Measurements from ENCODE around the gene RFX4. TPM values are rescaled to one million over a fixed set of nuclear protein-coding genes. Genes with fewer than 3 reads are reported as not detected.

The RFX4 gene
- total and polyA plus RNA-seq, 7 donors, result 0.56 TPM; not detected in 6

GRCh38 chr12:106773286-106774004, 190.6 kb downstream of the RFX4 start:
- H3K27ac ChIP-seq, result peak overlapping the region; percentile 98
- H3K36me3 ChIP-seq (ENCODE audit: insufficient read depth in 1 of 2, low read depth in 1 of 2), result peaks cover 0 to 5% of the 10 kb centered on the region in 2 donors
- DNase-seq (no peak), ATAC-seq (no peak)
- intact Hi-C loops (cut with DNase I), result no loop called here
- no peak for TF ChIP-seq CTCF (IDR thresholded peaks at IDR 0.05)
- 35 to 39% (median 35%) methylated on average over 25 of the region's 25 CpGs for WGBS, 3 donors
- H3K4me1 ChIP-seq, result peaks cover 15% of the 10 kb centered on the region
- no peaks in the 10 kb centered on the region for H3K9me3 ChIP-seq
- peak overlapping the region; percentile 77 for H3K4me3 ChIP-seq
- H3K27me3 ChIP-seq (ENCODE audit: insufficient read depth in 3 of 3, low read length in 2 of 3), result no peaks in the 10 kb centered on the region

GRCh38 chr12:106774005-106774807, 191.4 kb downstream of the RFX4 start, which contains the start of gene RIC8B:
TSS of gene RIC8B (plus strand) at chr12:106774682. CDS start at chr12:106774746, 64 bp downstream.
- H3K4me1 ChIP-seq, result peaks cover 21% of the 10 kb centered on the region
- intact Hi-C loops (cut with DNase I), result no loop called here
- H3K27ac ChIP-seq, result peak within 1 kb of the TSS; percentile 98
- no peak for TF ChIP-seq CTCF (IDR thresholded peaks at IDR 0.05)
- 0 to 1% (median 1%) methylated on average over 50 to 66 of the region's 66 CpGs for WGBS, 3 donors
- DNase-seq (peak; percentile 94 to 96), ATAC-seq (peak; percentile 96 to 97 (median 96))
- H3K4me3 ChIP-seq, result peak within 1 kb of the TSS; percentile 77
- H3K27me3 ChIP-seq (ENCODE audit: insufficient read depth in 3 of 3, low read length in 2 of 3), result no peaks in the 10 kb centered on the region
- no peaks in the 10 kb centered on the region for H3K9me3 ChIP-seq
- peaks cover 0 to 5% of the 10 kb centered on the region in 2 donors for H3K36me3 ChIP-seq (ENCODE audit: insufficient read depth in 1 of 2, low read depth in 1 of 2)

- DNase-seq (no peak), ATAC-seq (no peak)
- Histone ChIP-seq H3K4me1 (peaks cover 28% of the 10 kb centered on the region), H3K4me3 (peak overlapping the region; percentile 77), H3K27ac (peak overlapping the region; percentile 98), H3K36me3 (ENCODE audit: insufficient read depth in 1 of 2, low read depth in 1 of 2) (peaks cover 0 to 5% of the 10 kb centered on the region in 2 donors), H3K9me3 (no peaks in the 10 kb centered on the region), H3K27me3 (ENCODE audit: insufficient read depth in 3 of 3, low read length in 2 of 3) (no peaks in the 10 kb centered on the region)
- intact Hi-C loops (cut with DNase I), result no loop called here
- WGBS, 3 donors, result 6% methylated on average over 26 to 29 of the region's 29 CpGs
- TF ChIP-seq CTCF (IDR thresholded peaks at IDR 0.05), result no peak
Measured at GRCh38 chr12:106774808-106775524, 192.2 kb downstream of the RFX4 start.

GRCh38 chr12:106776897-106777296, 194.1 kb downstream of the RFX4 start:
- no peak for DNase-seq
- no peak overlapping the region for H3K27ac ChIP-seq
- H3K27me3 ChIP-seq (ENCODE audit: insufficient read depth in 3 of 3, low read length in 2 of 3), result no peaks in the 10 kb centered on the region
- 89 to 93% (median 90%) methylated on average over 5 of the region's 5 CpGs for WGBS, 3 donors
- H3K4me3 ChIP-seq, result no peak overlapping the region
- TF ChIP-seq CTCF (IDR thresholded peaks at IDR 0.05), result no peak
- peaks cover 45% of the 10 kb centered on the region for H3K4me1 ChIP-seq
- intact Hi-C loops (cut with DNase I), result no loop called here
- peaks cover 0 to 5% of the 10 kb centered on the region in 2 donors for H3K36me3 ChIP-seq (ENCODE audit: insufficient read depth in 1 of 2, low read depth in 1 of 2)
- H3K9me3 ChIP-seq, result no peaks in the 10 kb centered on the region
- no peak for ATAC-seq
